OCI-LY7 (cell line): ENCODE measurements around the gene SLC25A38. TPM values are rescaled to one million over a fixed set of nuclear protein-coding genes. Genes with fewer than 3 reads are reported as not detected.
"Not testable (repeated sequence)": the region's sequence is repeated elsewhere in the genome, so short reads cannot be mapped to it uniquely, and the experiment has no call there.

ENCODE experiments used
- BruUV-seq: library from RNA; stranded (reverse); fragments of 400-500 nt; replicated peaks from 2 replicates; lab custom pipeline; 2021; lab: Mats Ljungman, UMichigan
- CTCF ChIA-PET: fragments of 300-600 bp; sonication (Branson Sonifier 250); formaldehyde crosslinking; loops from one replicate; lab custom pipeline; 2022; ENCODE audit warnings: antibody characterized with exemption; ENCODE audit not compliant: unreplicated experiment; lab: Charles Lee
- POLR2A ChIA-PET: fragments of 300-600 bp; sonication (Branson Sonifier 250); formaldehyde crosslinking; loops from one replicate; lab custom pipeline; 2022; ENCODE audit warnings: antibody characterized with exemption; lab: Charles Lee
- DNase-seq: peaks from one replicate; pipeline ENCODE4 v3.0.0-alpha.2; 2015; ENCODE audit warnings: low spot score
- H2AFZ ChIP-seq: fragments of 200-600 bp; sonication (generic), shearing (Covaris generic); 2 replicates; pipeline ENCODE4 v1.6.1; 2014; ENCODE audit warnings: mild to moderate bottlenecking, antibody characterized with exemption, low read length, moderate library complexity
- H3K27ac ChIP-seq: fragments of 200-600 bp; sonication (generic); 2 replicates; pipeline ENCODE4 v1.5.1; 2014; ENCODE audit warnings: mixed run types, low read depth, mild to moderate bottlenecking, moderate library complexity, low read length, inconsistent platforms; ENCODE audit not compliant: poor library complexity, severe bottlenecking
- H3K36me3 ChIP-seq: fragments of 200-600 bp; sonication (generic); 2 replicates; pipeline ENCODE4 v1.6.1; 2014; ENCODE audit warnings: mild to moderate bottlenecking, antibody characterized with exemption, low read length, moderate library complexity, mixed read lengths; ENCODE audit not compliant: insufficient read depth
- H3K4me1 ChIP-seq: fragments of 200-600 bp; sonication (generic); 2 replicates; pipeline ENCODE4 v1.5.1; 2014; ENCODE audit warnings: mild to moderate bottlenecking, low read length; ENCODE audit not compliant: insufficient read depth, poor library complexity, severe bottlenecking
- H3K4me2 ChIP-seq: fragments of 200-600 bp; sonication (generic); 2 replicates; pipeline ENCODE4 v1.6.1; 2014; ENCODE audit warnings: mild to moderate bottlenecking, low read length
- H3K4me3 ChIP-seq: fragments of 200-600 bp; sonication (generic); 2 replicates; pipeline ENCODE4 v1.5.1; 2014; ENCODE audit warnings: mild to moderate bottlenecking, low read depth, low read length; ENCODE audit not compliant: poor library complexity, severe bottlenecking
- H3K79me2 ChIP-seq: fragments of 200-600 bp; sonication (generic); 2 replicates; pipeline ENCODE4 v1.6.1; 2016; ENCODE audit warnings: low read depth, mild to moderate bottlenecking, low read length, moderate library complexity, mixed read lengths; ENCODE audit not compliant: insufficient read depth
- H3K9me2 ChIP-seq: fragments of 200-600 bp; sonication (generic); 2 replicates; pipeline ENCODE4 v1.6.1; 2016; ENCODE audit warnings: mild to moderate bottlenecking, low read length, mixed read lengths; ENCODE audit not compliant: insufficient read depth
- H3K9me3 ChIP-seq: fragments of 200-600 bp; sonication (generic); 2 replicates; pipeline ENCODE4 v1.6.1; 2014; ENCODE audit warnings: mild to moderate bottlenecking, mixed run types, low read length, mixed read lengths
- H4K20me1 ChIP-seq: fragments of 200-600 bp; sonication (generic); 2 replicates; pipeline ENCODE4 v1.6.1; 2014; ENCODE audit warnings: mild to moderate bottlenecking, antibody characterized with exemption, low read length, moderate library complexity, mixed read lengths; ENCODE audit not compliant: insufficient read depth
- EZH2phosphoT487 ChIP-seq: fragments of 200-600 bp; sonication (generic); IDR thresholded peaks from 2 replicates; pipeline ENCODE4 v1.6.1; 2018; ENCODE audit warnings: low read depth, borderline replicate concordance, mild to moderate bottlenecking, mixed run types, antibody characterized with exemption, low read length, moderate library complexity, mixed read lengths
- intact Hi-C: fragments of 100-400 bp; cut with micrococcal nuclease; formaldehyde crosslinking; loops from one replicate; pipeline ENCODE4 v1.10.0; 2022; ENCODE audit not compliant: unreplicated experiment
- total RNA-seq, 2 experiments: library from RNA; depleted of rRNA in 1 of 2; stranded (reverse); fragments of >200 nt in 1 of 2; shearing (Covaris generic) in 1 of 2; gene quantifications; 2 replicates each; pipeline ENCODE4 v1.2.3, GENCODE V29; 2014 to 2022
- TF ChIP-seq, protein P1 (sequence below): fragments of 200-600 bp; sonication (generic); conservative IDR thresholded peaks from 2 replicates; pipeline ENCODE4 v1.5.1; 2014; ENCODE audit warnings: mild to moderate bottlenecking, antibody characterized with exemption, low read length, moderate library complexity, mixed read lengths

The SLC25A38 gene
- total RNA-seq, 2 experiments from 2014 or later = 32.6 to 35.4 TPM

DNA sequence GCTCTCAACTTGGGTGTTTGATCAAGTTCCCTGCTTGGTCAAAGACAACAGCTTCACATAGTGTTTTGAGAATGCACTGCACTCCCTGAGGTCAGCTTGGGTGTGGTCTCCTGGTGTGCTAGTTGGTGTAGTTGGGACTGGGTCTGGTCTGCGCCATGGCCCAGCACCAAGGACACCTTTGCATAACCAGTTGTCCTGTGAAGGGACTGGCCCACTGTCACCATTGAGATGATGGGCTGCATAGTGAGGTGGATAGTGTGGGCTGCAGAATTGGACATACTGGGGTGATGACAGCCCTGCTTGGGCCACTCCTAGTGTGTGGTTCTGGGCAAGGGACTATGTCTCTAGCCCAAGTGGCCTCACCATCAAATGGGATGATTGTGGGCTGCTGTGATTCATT, 32.8 kb downstream of the SLC25A38 start:
- H3K4me3 ChIP-seq = no peak overlapping the region
- peaks cover 43% of the 10 kb centered on the region for H3K36me3 ChIP-seq
- H2AFZ ChIP-seq = no peak overlapping the region
- POLR2A ChIA-PET = interaction anchor here (1.1 to 1.2 kb wide), 2 partner anchors 10 to 11 kb away, joined by 4 to 6 read pairs; partner anchors contain the start of gene RPSA
- CTCF ChIA-PET = no interaction called here
- peaks cover 5% of the 10 kb centered on the region; the same call in 1 of the 2 replicates for H3K79me2 ChIP-seq
- no peaks in the 10 kb centered on the region for H3K9me2 ChIP-seq
- H4K20me1 ChIP-seq = 0 out of 2 replicates have a peak, but pooled peaks cover 6% of the 10 kb centered on the region
- peaks cover 3% of the 10 kb centered on the region for H3K4me1 ChIP-seq
- no peaks in the 10 kb centered on the region for H3K9me3 ChIP-seq
- no peak for TF ChIP-seq EZH2phosphoT487
- TF ChIP-seq, protein P1, sequence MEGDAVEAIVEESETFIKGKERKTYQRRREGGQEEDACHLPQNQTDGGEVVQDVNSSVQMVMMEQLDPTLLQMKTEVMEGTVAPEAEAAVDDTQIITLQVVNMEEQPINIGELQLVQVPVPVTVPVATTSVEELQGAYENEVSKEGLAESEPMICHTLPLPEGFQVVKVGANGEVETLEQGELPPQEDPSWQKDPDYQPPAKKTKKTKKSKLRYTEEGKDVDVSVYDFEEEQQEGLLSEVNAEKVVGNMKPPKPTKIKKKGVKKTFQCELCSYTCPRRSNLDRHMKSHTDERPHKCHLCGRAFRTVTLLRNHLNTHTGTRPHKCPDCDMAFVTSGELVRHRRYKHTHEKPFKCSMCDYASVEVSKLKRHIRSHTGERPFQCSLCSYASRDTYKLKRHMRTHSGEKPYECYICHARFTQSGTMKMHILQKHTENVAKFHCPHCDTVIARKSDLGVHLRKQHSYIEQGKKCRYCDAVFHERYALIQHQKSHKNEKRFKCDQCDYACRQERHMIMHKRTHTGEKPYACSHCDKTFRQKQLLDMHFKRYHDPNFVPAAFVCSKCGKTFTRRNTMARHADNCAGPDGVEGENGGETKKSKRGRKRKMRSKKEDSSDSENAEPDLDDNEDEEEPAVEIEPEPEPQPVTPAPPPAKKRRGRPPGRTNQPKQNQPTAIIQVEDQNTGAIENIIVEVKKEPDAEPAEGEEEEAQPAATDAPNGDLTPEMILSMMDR = no peak
- no peak for DNase-seq
- no peak overlapping the region for H3K4me2 ChIP-seq
- BruUV-seq = no TSS peak
- intact Hi-C loops = loop anchor here (2.0 kb wide), 1 partner anchor 83 kb away; no protein-coding TSS in a partner anchor
- H3K27ac ChIP-seq = no peak overlapping the region

DNA sequence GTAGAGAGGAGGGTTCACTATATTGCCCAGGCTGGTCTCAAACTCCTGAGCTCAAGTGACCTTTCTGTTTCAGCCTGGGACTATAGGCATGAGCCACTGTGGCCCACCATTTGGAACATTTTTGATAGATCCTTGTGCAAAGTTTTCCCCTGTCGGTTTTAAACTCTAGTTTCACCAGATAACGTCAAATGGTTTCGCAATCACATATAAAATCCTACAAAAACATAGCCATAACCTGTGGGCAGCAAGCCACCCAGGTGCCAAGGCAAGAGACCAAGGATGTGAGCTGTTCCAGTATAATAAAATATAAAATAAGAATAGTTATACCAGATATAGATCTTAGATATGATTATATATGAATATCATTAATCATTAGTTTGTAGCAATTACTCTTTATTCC, 33.8 kb downstream of the SLC25A38 start:
- POLR2A ChIA-PET = interaction anchor here (0.7 to 1.1 kb wide), 3 partner anchors 11 to 88 kb away, joined by 3 to 4 read pairs (median 3); partner anchors contain the start of gene RPSA

DNA sequence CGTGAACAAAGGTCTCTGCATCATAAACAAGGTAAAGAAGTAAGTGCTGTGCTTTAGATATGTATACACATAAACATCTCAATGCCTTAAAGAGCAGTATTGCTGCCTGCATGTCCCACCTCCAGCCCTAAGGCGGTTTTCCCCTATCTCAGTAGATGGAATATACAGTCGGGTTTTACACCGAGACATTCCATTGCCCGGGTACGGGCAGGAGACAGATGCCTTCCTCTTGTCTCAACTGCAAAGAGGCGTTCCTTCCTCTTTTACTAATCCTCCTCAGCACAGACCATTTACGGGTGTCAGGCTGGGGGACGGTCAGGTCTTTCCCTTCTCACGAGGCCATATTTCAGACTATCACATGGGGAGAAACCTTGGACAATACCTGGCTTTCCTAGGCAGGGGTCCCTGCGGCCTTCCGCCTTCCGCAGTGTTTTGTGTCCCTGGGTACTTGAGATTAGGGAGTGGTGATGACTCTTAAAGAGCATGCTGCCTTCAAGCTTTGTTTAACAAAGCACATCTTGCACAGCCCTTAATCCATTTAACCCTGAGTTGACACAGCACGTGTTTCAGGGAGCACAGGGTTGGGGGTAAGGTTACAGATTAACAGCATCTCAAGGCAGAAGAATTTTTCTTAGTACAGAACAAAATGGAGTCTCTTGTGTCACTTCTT, 35.5 kb downstream of the SLC25A38 start:
- H3K4me3 ChIP-seq, H3K79me2 ChIP-seq, H3K27ac ChIP-seq, H3K9me2 ChIP-seq, H4K20me1 ChIP-seq, H3K4me2 ChIP-seq, POLR2A ChIA-PET, DNase-seq, BruUV-seq, intact Hi-C loops, H3K4me1 ChIP-seq, CTCF ChIA-PET, H3K9me3 ChIP-seq, H2AFZ ChIP-seq: not testable (repeated sequence)
- H3K36me3 ChIP-seq = peaks cover 16% of the 10 kb centered on the region

More for the DNA sequence above, 33.8 kb downstream of the SLC25A38 start:
- BruUV-seq, H3K4me1 ChIP-seq, H3K4me2 ChIP-seq, H3K9me3 ChIP-seq, H3K79me2 ChIP-seq, H3K27ac ChIP-seq, H4K20me1 ChIP-seq, DNase-seq, H2AFZ ChIP-seq, H3K9me2 ChIP-seq, H3K4me3 ChIP-seq, CTCF ChIA-PET: not testable (repeated sequence)
- peaks cover 33% of the 10 kb centered on the region for H3K36me3 ChIP-seq
- intact Hi-C loops = loop anchor here (2.0 kb wide), 1 partner anchor 82 kb away; no protein-coding TSS in a partner anchor
